ENCODE results near the gene MTHFR.

The MTHFR gene

GRCh38 chr1:11796036-11796828 lies 9.5 kb downstream of the MTHFR start:
- ATAC-seq: no peak
- TF ChIP-seq ZC3H10 (CRISPR knock-in tag; IDR thresholded peaks at IDR 0.05) (no peak), ZNF565 (CRISPR knock-in tag; conservative IDR thresholded peaks at IDR 0.05; ENCODE audit: low read depth) (no peak), BACH2 (CRISPR knock-in tag; IDR thresholded peaks at IDR 0.05; ENCODE audit: borderline replicate concordance) (no peak), ARNTL (CRISPR knock-in tag; IDR thresholded peaks at IDR 0.05; ENCODE audit: borderline replicate concordance, low read depth) (no peak), ZFP3 (CRISPR knock-in tag; IDR thresholded peaks at IDR 0.05) (no peak), PPARA (CRISPR knock-in tag; IDR thresholded peaks at IDR 0.05; ENCODE audit: borderline replicate concordance) (no peak), ZNF8 (CRISPR knock-in tag; IDR thresholded peaks at IDR 0.05) (no peak), CSDC2 (CRISPR knock-in tag; IDR thresholded peaks at IDR 0.05) (no peak), ISL1 (CRISPR knock-in tag; IDR thresholded peaks at IDR 0.05) (no peak)

GRCh38 chr1:11795238-11795890 lies 10.4 kb downstream of the MTHFR start:
- no peak for TF ChIP-seq GLIS3 (CRISPR knock-in tag; IDR thresholded peaks at IDR 0.05)
- no peak for TF ChIP-seq ESRRG (CRISPR knock-in tag; IDR thresholded peaks at IDR 0.05)
- no peak for TF ChIP-seq ZFP30 (CRISPR knock-in tag; IDR thresholded peaks at IDR 0.05)
- no peak for TF ChIP-seq TOX (CRISPR knock-in tag; IDR thresholded peaks at IDR 0.05; ENCODE audit: borderline replicate concordance)
- TF ChIP-seq SNAI2 (CRISPR knock-in tag; IDR thresholded peaks at IDR 0.05): no peak
- no peak for TF ChIP-seq ISL1 (CRISPR knock-in tag; IDR thresholded peaks at IDR 0.05)
- TF ChIP-seq ZNF70 (CRISPR knock-in tag; IDR thresholded peaks at IDR 0.05): no peak
- no peak for TF ChIP-seq BACH2 (CRISPR knock-in tag; IDR thresholded peaks at IDR 0.05; ENCODE audit: borderline replicate concordance)
- TF ChIP-seq ZNF565 (CRISPR knock-in tag; conservative IDR thresholded peaks at IDR 0.05; ENCODE audit: low read depth): no peak
- TF ChIP-seq PATZ1 (CRISPR knock-in tag; IDR thresholded peaks at IDR 0.05; ENCODE audit: borderline replicate concordance): no peak
- TF ChIP-seq ZFP3 (CRISPR knock-in tag; IDR thresholded peaks at IDR 0.05): no peak
- TF ChIP-seq RARB (CRISPR knock-in tag; IDR thresholded peaks at IDR 0.05): no peak
- no peak for ATAC-seq

- TF ChIP-seq SNAI2 (CRISPR knock-in tag; IDR thresholded peaks at IDR 0.05): no peak
- no peak for TF ChIP-seq ARNTL (CRISPR knock-in tag; IDR thresholded peaks at IDR 0.05; ENCODE audit: borderline replicate concordance, low read depth)
- TF ChIP-seq ZNF8 (CRISPR knock-in tag; IDR thresholded peaks at IDR 0.05): no peak
- no peak for TF ChIP-seq ESRRG (CRISPR knock-in tag; IDR thresholded peaks at IDR 0.05)
- no peak for TF ChIP-seq CSRNP3 (CRISPR knock-in tag; IDR thresholded peaks at IDR 0.05)
- TF ChIP-seq TOX (CRISPR knock-in tag; IDR thresholded peaks at IDR 0.05; ENCODE audit: borderline replicate concordance): no peak
- TF ChIP-seq PPARA (CRISPR knock-in tag; IDR thresholded peaks at IDR 0.05; ENCODE audit: borderline replicate concordance): no peak
- no peak for TF ChIP-seq ZNF70 (CRISPR knock-in tag; IDR thresholded peaks at IDR 0.05)
- TF ChIP-seq ZNF565 (CRISPR knock-in tag; conservative IDR thresholded peaks at IDR 0.05; ENCODE audit: low read depth): no peak
- TF ChIP-seq ZC3H10 (CRISPR knock-in tag; IDR thresholded peaks at IDR 0.05): no peak
- no peak for TF ChIP-seq PATZ1 (CRISPR knock-in tag; IDR thresholded peaks at IDR 0.05; ENCODE audit: borderline replicate concordance)
- no peak for TF ChIP-seq TSHZ2 (CRISPR knock-in tag; IDR thresholded peaks at IDR 0.05)
- no peak for TF ChIP-seq CSDC2 (CRISPR knock-in tag; IDR thresholded peaks at IDR 0.05)
- no peak for TF ChIP-seq ZFP3 (CRISPR knock-in tag; IDR thresholded peaks at IDR 0.05)
- TF ChIP-seq ZFP30 (CRISPR knock-in tag; IDR thresholded peaks at IDR 0.05): no peak
- TF ChIP-seq RARB (CRISPR knock-in tag; IDR thresholded peaks at IDR 0.05): no peak
- TF ChIP-seq BACH2 (CRISPR knock-in tag; IDR thresholded peaks at IDR 0.05; ENCODE audit: borderline replicate concordance): no peak
- TF ChIP-seq CREB5 (CRISPR knock-in tag; IDR thresholded peaks at IDR 0.05; ENCODE audit: low read depth): no peak
- ATAC-seq: no peak
Measured at GRCh38 chr1:11794446-11795237, 11.1 kb downstream of the MTHFR start.
